ENCODE data around the gene TMEM255A.

DNA sequence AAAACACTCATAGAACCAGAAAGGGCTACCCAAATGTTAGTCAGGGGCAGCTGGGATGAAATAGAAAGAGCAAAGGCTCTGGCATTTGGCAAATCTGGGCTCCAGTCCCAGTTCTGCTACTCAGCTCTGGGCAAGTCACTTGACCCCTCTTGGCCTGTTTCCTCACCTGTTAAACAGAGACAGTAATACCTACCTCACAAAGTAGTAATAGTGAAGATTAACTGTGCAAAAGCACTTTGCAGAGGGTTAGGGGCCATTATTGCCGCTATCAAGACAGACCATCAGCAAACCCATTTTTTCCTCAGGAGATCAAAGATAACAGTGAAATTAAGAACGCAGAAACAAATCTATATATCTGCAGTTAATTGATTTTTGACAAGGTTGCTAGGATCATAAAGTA is 40.0 kb downstream of the TMEM255A start:
- TF ChIP-seq, protein P1, sequence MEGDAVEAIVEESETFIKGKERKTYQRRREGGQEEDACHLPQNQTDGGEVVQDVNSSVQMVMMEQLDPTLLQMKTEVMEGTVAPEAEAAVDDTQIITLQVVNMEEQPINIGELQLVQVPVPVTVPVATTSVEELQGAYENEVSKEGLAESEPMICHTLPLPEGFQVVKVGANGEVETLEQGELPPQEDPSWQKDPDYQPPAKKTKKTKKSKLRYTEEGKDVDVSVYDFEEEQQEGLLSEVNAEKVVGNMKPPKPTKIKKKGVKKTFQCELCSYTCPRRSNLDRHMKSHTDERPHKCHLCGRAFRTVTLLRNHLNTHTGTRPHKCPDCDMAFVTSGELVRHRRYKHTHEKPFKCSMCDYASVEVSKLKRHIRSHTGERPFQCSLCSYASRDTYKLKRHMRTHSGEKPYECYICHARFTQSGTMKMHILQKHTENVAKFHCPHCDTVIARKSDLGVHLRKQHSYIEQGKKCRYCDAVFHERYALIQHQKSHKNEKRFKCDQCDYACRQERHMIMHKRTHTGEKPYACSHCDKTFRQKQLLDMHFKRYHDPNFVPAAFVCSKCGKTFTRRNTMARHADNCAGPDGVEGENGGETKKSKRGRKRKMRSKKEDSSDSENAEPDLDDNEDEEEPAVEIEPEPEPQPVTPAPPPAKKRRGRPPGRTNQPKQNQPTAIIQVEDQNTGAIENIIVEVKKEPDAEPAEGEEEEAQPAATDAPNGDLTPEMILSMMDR (IDR thresholded peaks at IDR 0.05; ENCODE audit: insufficient read depth, low read length): no peak
- no peak for TF ChIP-seq POLR2AphosphoS5 (IDR thresholded peaks at IDR 0.05; ENCODE audit: low read depth)
